DND-41 (cell line): Measurements from ENCODE around the gene HSPB9.

Experiments used
- ATAC-seq: fragments of 200-7000 bp; cut with Tn5 transposase; 3 replicates; pipeline ENCODE4 v1.9.1; 2021; ENCODE audit warnings: low read depth; ENCODE audit not compliant: insufficient read depth
- DNase-seq: peaks from one replicate; pipeline ENCODE4 v3.0.0-alpha.2; 2020
- H2AFZ ChIP-seq: 2 replicates; pipeline ENCODE4 v1.6.0; 2012; ENCODE audit warnings: low read depth, low read length
- H3K27ac ChIP-seq: 2 replicates; pipeline ENCODE4 v1.5.1; 2012; ENCODE audit warnings: low read length, inconsistent platforms
- H3K27me3 ChIP-seq: fragments of 200-600 bp; sonication (generic); 2 replicates; pipeline ENCODE4 v1.6.0; 2012; ENCODE audit warnings: low read length, mild to moderate bottlenecking, inconsistent platforms; ENCODE audit not compliant: insufficient read depth, poor library complexity
- H3K36me3 ChIP-seq: 2 replicates; pipeline ENCODE4 v1.5.1; 2012; ENCODE audit warnings: low read length, inconsistent platforms; ENCODE audit not compliant: insufficient read depth
- H3K4me1 ChIP-seq: 2 replicates; pipeline ENCODE4 v1.5.1; 2012; ENCODE audit warnings: mild to moderate bottlenecking, low read length; ENCODE audit not compliant: insufficient read depth
- H3K4me2 ChIP-seq: 2 replicates; pipeline ENCODE4 v1.6.0; 2012; ENCODE audit warnings: mild to moderate bottlenecking, moderate library complexity, low read length, inconsistent platforms; ENCODE audit not compliant: insufficient read depth
- H3K4me3 ChIP-seq, 2 experiments: fragments of 200-600 bp in 1 of 2; shearing (Covaris generic) in 1 of 2; 2 replicates each; pipeline ENCODE4 v1.5.1; 2012 to 2016; ENCODE audit warnings: inconsistent platforms in 2 of 2, low read length in 2 of 2, mild to moderate bottlenecking in 2 of 2, low read depth in 1 of 2, moderate library complexity in 1 of 2
- H3K79me2 ChIP-seq: 2 replicates; pipeline ENCODE4 v1.6.0; 2012; ENCODE audit warnings: low read length, inconsistent platforms; ENCODE audit not compliant: insufficient read depth
- H3K9ac ChIP-seq: 2 replicates; pipeline ENCODE4 v1.6.0; 2012; ENCODE audit warnings: low read depth, mild to moderate bottlenecking, inconsistent platforms, low read length, moderate library complexity
- H3K9me3 ChIP-seq: 2 replicates; pipeline ENCODE4 v1.5.1; 2012; ENCODE audit warnings: low read length, moderate library complexity, mild to moderate bottlenecking, inconsistent platforms; ENCODE audit not compliant: insufficient read depth, severe bottlenecking
- H4K20me1 ChIP-seq: 2 replicates; pipeline ENCODE4 v1.6.0; 2012; ENCODE audit warnings: low read length; ENCODE audit not compliant: insufficient read depth
- EZH2 ChIP-seq: IDR thresholded peaks from 3 replicates; pipeline ENCODE4 v1.6.1; 2012; ENCODE audit warnings: borderline replicate concordance, low read depth, mild to moderate bottlenecking, moderate library complexity, low read length, inconsistent platforms; ENCODE audit not compliant: severe bottlenecking
- TF ChIP-seq, protein P1 (sequence below): IDR thresholded peaks from 2 replicates; pipeline ENCODE4 v1.5.1; 2012; ENCODE audit warnings: borderline replicate concordance, low read length, moderate library complexity, mild to moderate bottlenecking; ENCODE audit not compliant: poor library complexity, severe bottlenecking; ENCODE audit errors: extremely low read depth

Gene HSPB9

DNA sequence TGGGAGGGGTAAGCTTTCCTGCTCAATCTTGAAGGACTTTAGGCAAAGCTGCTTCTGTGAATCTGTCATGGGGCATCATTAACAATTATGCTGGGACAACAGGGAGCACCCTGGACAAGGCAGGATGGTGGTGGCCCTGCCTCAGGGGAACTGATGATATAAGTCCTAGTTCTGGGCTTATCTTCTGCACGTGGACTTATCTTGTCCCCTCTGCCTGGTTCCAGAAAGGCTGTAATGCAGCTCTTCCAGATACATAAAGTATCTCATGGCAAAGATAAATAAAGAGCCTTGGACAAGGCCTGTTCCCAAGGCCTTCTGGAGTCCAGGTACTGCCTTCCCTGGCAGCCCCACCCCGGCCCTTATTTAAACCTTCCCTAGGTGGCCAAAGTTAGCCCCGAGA is 18.3 kb upstream of the HSPB9 start:
- H3K79me2 ChIP-seq: no peaks in the 10 kb centered on the region
- no peaks in the 10 kb centered on the region for H3K27me3 ChIP-seq
- H3K4me1 ChIP-seq: peaks cover 10% of the 10 kb centered on the region
- TF ChIP-seq, protein P1, sequence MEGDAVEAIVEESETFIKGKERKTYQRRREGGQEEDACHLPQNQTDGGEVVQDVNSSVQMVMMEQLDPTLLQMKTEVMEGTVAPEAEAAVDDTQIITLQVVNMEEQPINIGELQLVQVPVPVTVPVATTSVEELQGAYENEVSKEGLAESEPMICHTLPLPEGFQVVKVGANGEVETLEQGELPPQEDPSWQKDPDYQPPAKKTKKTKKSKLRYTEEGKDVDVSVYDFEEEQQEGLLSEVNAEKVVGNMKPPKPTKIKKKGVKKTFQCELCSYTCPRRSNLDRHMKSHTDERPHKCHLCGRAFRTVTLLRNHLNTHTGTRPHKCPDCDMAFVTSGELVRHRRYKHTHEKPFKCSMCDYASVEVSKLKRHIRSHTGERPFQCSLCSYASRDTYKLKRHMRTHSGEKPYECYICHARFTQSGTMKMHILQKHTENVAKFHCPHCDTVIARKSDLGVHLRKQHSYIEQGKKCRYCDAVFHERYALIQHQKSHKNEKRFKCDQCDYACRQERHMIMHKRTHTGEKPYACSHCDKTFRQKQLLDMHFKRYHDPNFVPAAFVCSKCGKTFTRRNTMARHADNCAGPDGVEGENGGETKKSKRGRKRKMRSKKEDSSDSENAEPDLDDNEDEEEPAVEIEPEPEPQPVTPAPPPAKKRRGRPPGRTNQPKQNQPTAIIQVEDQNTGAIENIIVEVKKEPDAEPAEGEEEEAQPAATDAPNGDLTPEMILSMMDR: no peak
- TF ChIP-seq EZH2: no peak
- H3K4me2 ChIP-seq: no peak overlapping the region
- no peak overlapping the region for H3K27ac ChIP-seq
- no peak overlapping the region for H3K9ac ChIP-seq
- no peak for DNase-seq
- H3K4me3 ChIP-seq: no peak overlapping the region
- ATAC-seq: no peak
- H2AFZ ChIP-seq: no peak overlapping the region
- no peaks in the 10 kb centered on the region for H3K9me3 ChIP-seq
- H4K20me1 ChIP-seq: no peaks in the 10 kb centered on the region
- no peaks in the 10 kb centered on the region for H3K36me3 ChIP-seq

DNA sequence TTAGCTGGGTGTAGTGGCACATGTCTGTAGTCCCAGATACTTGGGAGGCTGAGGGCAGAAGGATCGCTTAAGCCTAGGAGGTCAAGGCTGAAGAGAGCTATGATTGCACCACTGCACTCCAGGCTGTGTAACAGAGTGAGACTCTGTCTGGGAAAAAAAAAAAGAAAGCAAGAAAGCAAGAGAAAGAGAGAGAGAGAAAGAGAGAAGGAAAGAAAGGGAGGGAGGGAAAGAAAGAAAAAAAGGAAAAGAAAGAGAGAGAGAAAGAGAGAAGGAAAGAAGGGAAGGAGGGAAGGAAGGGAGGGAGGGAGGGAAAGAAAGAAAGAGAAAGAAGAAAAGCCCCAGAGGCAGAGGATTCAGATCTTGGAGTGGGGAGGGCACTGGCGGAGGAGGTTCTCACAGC is 16.6 kb upstream of the HSPB9 start:
- no peak overlapping the region for H3K9ac ChIP-seq
- no peak for TF ChIP-seq EZH2
- TF ChIP-seq, protein P1: no peak
- no peak overlapping the region for H2AFZ ChIP-seq
- H3K79me2 ChIP-seq: no peaks in the 10 kb centered on the region
- ATAC-seq (no peak), DNase-seq (no peak)
- H4K20me1 ChIP-seq: no peaks in the 10 kb centered on the region
- H3K4me3 ChIP-seq: no peak overlapping the region
- no peaks in the 10 kb centered on the region for H3K36me3 ChIP-seq
- no peaks in the 10 kb centered on the region for H3K9me3 ChIP-seq
- H3K4me1 ChIP-seq: peaks cover 10% of the 10 kb centered on the region
- no peaks in the 10 kb centered on the region for H3K27me3 ChIP-seq
- no peak overlapping the region for H3K4me2 ChIP-seq
- H3K27ac ChIP-seq: no peak overlapping the region

DNA sequence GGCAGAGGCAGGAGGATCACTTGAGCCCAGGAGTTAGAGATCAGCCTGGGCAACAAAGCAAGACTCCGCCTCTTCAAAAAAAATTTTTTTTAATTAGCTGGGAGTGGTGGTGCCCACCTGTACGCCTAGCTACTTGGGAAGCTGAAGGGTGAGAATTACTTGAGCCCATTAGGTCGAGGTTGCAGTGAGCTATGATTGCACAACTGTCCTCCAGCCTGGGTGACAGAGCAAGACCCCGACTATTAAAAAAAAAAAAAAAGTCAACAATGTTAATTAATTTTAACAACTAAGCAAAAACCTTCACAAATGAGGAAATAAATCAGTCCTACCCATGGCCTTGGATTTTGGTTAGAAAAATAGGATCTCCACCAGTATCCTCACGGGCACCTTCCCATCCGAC is 15.5 kb upstream of the HSPB9 start:
- H3K4me3 ChIP-seq: no peak overlapping the region
- peaks cover 21% of the 10 kb centered on the region for H3K4me1 ChIP-seq
- no peak overlapping the region for H2AFZ ChIP-seq
- H3K9me3 ChIP-seq: no peaks in the 10 kb centered on the region
- H3K79me2 ChIP-seq: peaks cover 5% of the 10 kb centered on the region; the same call in 1 of the 2 replicates
- no peak for TF ChIP-seq EZH2
- TF ChIP-seq, protein P1: no peak
- H3K36me3 ChIP-seq: no peaks in the 10 kb centered on the region
- H3K27ac ChIP-seq: no peak overlapping the region
- peak overlapping the region; percentile 58; the same call in 1 of the 2 replicates for H3K4me2 ChIP-seq
- H3K9ac ChIP-seq: no peak overlapping the region
- no peaks in the 10 kb centered on the region for H3K27me3 ChIP-seq
- no peaks in the 10 kb centered on the region for H4K20me1 ChIP-seq
- DNase-seq: no peak
- no peak for ATAC-seq
